Ovary (tissue), 9 donors: ENCODE results near the gene ASCL5. TPM values are rescaled to one million over a fixed set of nuclear protein-coding genes. Genes with fewer than 3 reads are reported as not detected.

Source experiments
- DNase-seq, 5 donors: peaks; one replicate each; pipeline ENCODE4 v3.0.0-alpha.2; 2019 to 2020
- H3K27ac ChIP-seq, 2 donors: fragments of 200-600 bp; one replicate each; pipeline versions ENCODE4 v1.5.1 to v1.8.0; 2019 to 2022
- H3K27me3 ChIP-seq: fragments of 200-600 bp; one replicate; pipeline ENCODE4 v1.8.0; 2022
- H3K36me3 ChIP-seq: fragments of 200-600 bp; sonication (generic); one replicate; pipeline ENCODE4 v1.5.1; 2019
- H3K4me1 ChIP-seq: one replicate; pipeline ENCODE4 v1.8.1; 2013; ENCODE audit warnings: mild to moderate bottlenecking, moderate library complexity; ENCODE audit not compliant: insufficient read depth
- H3K4me3 ChIP-seq: fragments of 200-600 bp; sonication (generic); one replicate; pipeline ENCODE4 v1.5.1; 2017
- H3K9me3 ChIP-seq, 2 donors: fragments of 200-600 bp in 1 of 2; sonication (generic) in 1 of 2; one replicate each; pipeline versions ENCODE4 v1.5.1 to v1.8.1; 2013 to 2019; ENCODE audit warnings: mild to moderate bottlenecking in 1 of 2, moderate library complexity in 1 of 2
- CTCF ChIP-seq, 3 donors: fragments of 450-650 bp in 2 of 3; fragments of 200-600 bp in 1 of 3; IDR thresholded peaks; one replicate each; pipeline versions ENCODE4 v1.5.1 to v1.8.0; 2016 to 2022; ENCODE audit warnings: antibody characterized with exemption in 3 of 3, mild to moderate bottlenecking in 1 of 3
- EP300 ChIP-seq: sonication (generic); formaldehyde crosslinking; IDR thresholded peaks from one replicate; pipeline ENCODE4 v1.6.1; 2017; ENCODE audit warnings: antibody characterized with exemption
- POLR2A ChIP-seq: fragments of 450-650 bp; IDR thresholded peaks from one replicate; pipeline ENCODE4 v1.6.1; 2017; ENCODE audit warnings: antibody characterized with exemption, mild to moderate bottlenecking, moderate library complexity
- WGBS, 3 donors: extraction: QIAGEN DNeasy Blood & Tissue Kit in 1 of 3; methylation state at CpG; one replicate each; pipeline versions ENCODE4 v1.1.5 to v1.1.7; 2013 to 2017; 5-methylcytosine and 5-hydroxymethylcytosine counted together
- intact Hi-C, 4 donors: fragments of 100-400 bp; cut with DNase I; formaldehyde crosslinking; loops; one replicate each; pipeline versions ENCODE4 v1.11.0 to v1.15.1; 2022 to 2023
- polyA plus RNA-seq, 2 donors: library from polyadenylated mRNA; stranded (reverse); fragments of 200-250 nt in 1 of 2; fragments of 350-450 nt in 1 of 2; fragmentation: Illumina TruSeq in 1 of 2; extraction: RNeasy Lipid Tissue Mini Kit (QIAGEN cat#74804) in 1 of 2; gene quantifications; one replicate each; pipeline ENCODE4 v1.2.3, GENCODE V29; 2013 to 2014
- total RNA-seq, 7 donors: library from RNA; depleted of rRNA in 2 of 7; stranded (reverse); fragments of >200 nt in 2 of 7; fragmentation: NEBNext Ultra II Directional in 3 of 7; extraction: Animal tissue kit (Norgen Biotek cat#: 25700) in 3 of 7; gene quantifications; one replicate each; pipeline versions ENCODE4 v1.1.0 to v1.2.4, GENCODE V29; 2016 to 2023
- donor health status: DM: no; HTN: no; CAD: no; lungs with moderate emphysema.
- donor health status: DM: no; HTN: no; CAD: no.
- donor health status: Bipolar disorder and iron deficiency.
- donor health status: DM: yes; HTN: yes; CAD: no.
- donor health status: DM: no; HTN: no; CAD: no.
- donor health status: DM: yes; HTN: yes; CAD: no.

Gene ASCL5
- total and polyA plus RNA-seq, 9 donors: 0.06 TPM; not detected in 8

DNA sequence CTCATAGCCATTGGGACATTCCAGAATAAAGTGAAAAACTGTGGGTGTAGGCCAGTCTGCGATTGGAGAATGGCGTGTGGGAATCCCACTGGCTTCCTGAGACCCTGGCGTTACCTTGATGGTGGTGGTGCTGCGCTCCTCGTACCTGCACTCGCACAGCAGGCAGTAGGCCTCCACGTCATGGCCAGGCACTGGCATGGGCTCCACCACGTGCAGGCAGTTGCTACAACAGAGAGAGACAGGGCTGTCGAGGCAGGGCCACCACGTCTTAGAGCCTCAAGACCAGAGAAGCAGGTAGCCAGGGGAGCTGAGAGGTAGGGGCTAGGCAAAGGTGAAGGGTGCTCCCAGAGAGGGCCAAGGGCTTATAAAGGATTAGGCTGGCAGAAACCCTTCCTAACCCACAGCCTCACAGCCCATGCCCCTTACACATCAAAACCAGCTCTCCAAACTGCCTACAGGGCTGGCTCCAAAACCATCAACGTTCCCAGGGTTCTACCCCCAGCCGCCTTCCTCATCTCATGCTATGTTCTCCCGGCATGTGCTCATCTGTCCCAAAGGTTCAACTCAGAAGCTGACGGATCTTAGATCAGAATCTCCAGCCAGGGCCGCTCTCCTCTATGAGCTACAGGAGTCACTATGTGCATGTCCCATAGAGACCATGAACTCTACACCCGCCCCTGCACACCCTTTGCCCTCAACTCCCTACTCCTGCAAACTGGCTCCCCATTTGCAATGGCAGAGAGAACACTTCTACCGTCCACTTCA is 19.8 kb upstream of the ASCL5 start:
- H3K27me3 ChIP-seq: no peaks in the 10 kb centered on the region
- no peaks in the 10 kb centered on the region for H3K9me3 ChIP-seq
- DNase-seq: peak in 1 of 5 donors; percentile 8
- H3K36me3 ChIP-seq: no peaks in the 10 kb centered on the region
- no peak overlapping the region for H3K27ac ChIP-seq
- intact Hi-C loops: no loop called here
- 83 to 91% (median 87%) methylated on average over 17 of the region's 17 CpGs for WGBS, 3 donors
- TF ChIP-seq CTCF (IDR thresholded peaks at IDR 0.05) (no peak), POLR2A (no peak), EP300 (no peak)
- no peak overlapping the region for H3K4me3 ChIP-seq
- H3K4me1 ChIP-seq: no peaks in the 10 kb centered on the region

GRCh38 chr1:201145816-201146215 is 18.8 kb upstream of the ASCL5 start:
- Histone ChIP-seq H3K36me3 (no peaks in the 10 kb centered on the region), H3K4me1 (no peaks in the 10 kb centered on the region), H3K27me3 (no peaks in the 10 kb centered on the region), H3K4me3 (no peak overlapping the region), H3K9me3 (no peaks in the 10 kb centered on the region), H3K27ac (no peak overlapping the region)
- intact Hi-C loops: no loop called here
- DNase-seq: no peak
- WGBS, 3 donors: 89 to 93% (median 91%) methylated on average over 7 of the region's 7 CpGs
- no peak for TF ChIP-seq CTCF (IDR thresholded peaks at IDR 0.05)
- no peak for TF ChIP-seq POLR2A
- TF ChIP-seq EP300: no peak

DNA sequence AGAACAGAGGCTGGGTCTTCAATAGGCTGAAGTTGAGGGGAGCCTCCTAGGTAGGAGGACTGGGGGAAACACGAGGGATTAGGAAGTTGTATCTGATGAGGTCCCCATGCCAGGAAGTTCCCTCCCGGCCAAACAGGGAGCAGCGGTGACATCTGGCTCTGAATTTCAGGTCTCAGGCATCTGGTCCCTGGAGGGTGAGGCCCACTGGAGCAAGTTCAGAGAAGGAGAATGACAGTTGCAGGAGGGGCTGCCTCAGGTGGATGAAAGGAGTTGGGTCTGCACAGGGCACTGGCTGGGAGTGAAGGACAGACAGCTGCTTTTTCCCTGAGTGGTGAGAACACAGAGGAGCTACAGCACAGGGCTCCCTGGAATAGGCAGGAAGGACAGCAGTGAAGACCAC is 18.1 kb upstream of the ASCL5 start:
- DNase-seq: no peak
- no peak overlapping the region for H3K27ac ChIP-seq
- intact Hi-C loops: no loop called here
- H3K27me3 ChIP-seq: no peaks in the 10 kb centered on the region
- no peaks in the 10 kb centered on the region for H3K36me3 ChIP-seq
- no peak for TF ChIP-seq EP300
- TF ChIP-seq CTCF (IDR thresholded peaks at IDR 0.05): no peak
- no peak for TF ChIP-seq POLR2A
- 74 to 94% (median 79%) methylated on average over 3 of the region's 3 CpGs for WGBS, 3 donors
- no peaks in the 10 kb centered on the region for H3K9me3 ChIP-seq
- no peaks in the 10 kb centered on the region for H3K4me1 ChIP-seq
- no peak overlapping the region for H3K4me3 ChIP-seq

DNA sequence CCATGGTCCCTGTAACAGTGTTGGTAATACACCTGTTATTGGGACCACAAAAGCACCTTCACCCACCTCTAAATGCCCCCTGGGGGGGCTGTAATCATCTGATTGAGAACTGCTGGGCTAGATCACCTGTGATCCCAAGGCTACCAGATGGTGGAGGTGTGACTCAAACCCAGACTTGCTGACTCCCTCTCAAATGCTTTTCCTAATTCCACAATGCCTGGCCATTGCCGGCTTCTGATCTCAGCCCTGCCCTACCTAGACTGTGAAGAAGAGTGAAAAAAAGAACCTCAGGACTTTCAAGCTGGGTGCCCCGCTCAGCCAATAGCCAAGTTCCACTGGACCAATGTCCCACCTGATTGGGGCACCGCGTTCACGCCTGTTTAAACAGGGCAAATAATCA is 17.7 kb upstream of the ASCL5 start:
- H3K27ac ChIP-seq: no peak overlapping the region
- H3K27me3 ChIP-seq: no peaks in the 10 kb centered on the region
- DNase-seq: peak in 1 of 5 donors; percentile 7
- H3K4me3 ChIP-seq: no peak overlapping the region
- no peaks in the 10 kb centered on the region for H3K36me3 ChIP-seq
- no peaks in the 10 kb centered on the region for H3K9me3 ChIP-seq
- WGBS, 3 donors: 75 to 89% (median 75%) methylated on average over 5 of the region's 5 CpGs
- intact Hi-C loops: no loop called here
- no peaks in the 10 kb centered on the region for H3K4me1 ChIP-seq
- TF ChIP-seq POLR2A (no peak), EP300 (no peak), CTCF (IDR thresholded peaks at IDR 0.05) (no peak)
